Endometrial microvascular endothelial cells (primary cell): ENCODE measurements around the gene PIF1. TPM values are rescaled to one million over a fixed set of nuclear protein-coding genes. Genes with fewer than 3 reads are reported as not detected.

ENCODE experiments used
- in situ Hi-C: cut with HindIII; loops from 2 replicates; pipeline ENCODE4 v1.10.0; 2017; ENCODE audit warnings: low sequenced_read_pairs, low pct_unique_long_range_greater_than_20kb; ENCODE audit errors: inconsistent ontology term
- total RNA-seq: library from RNA; depleted of rRNA; stranded (reverse); fragments of >200 nt; gene quantifications from one replicate; pipeline ENCODE4 v1.2.3, GENCODE V29; 2015; ENCODE audit errors: inconsistent ontology term

Gene PIF1, protein sequence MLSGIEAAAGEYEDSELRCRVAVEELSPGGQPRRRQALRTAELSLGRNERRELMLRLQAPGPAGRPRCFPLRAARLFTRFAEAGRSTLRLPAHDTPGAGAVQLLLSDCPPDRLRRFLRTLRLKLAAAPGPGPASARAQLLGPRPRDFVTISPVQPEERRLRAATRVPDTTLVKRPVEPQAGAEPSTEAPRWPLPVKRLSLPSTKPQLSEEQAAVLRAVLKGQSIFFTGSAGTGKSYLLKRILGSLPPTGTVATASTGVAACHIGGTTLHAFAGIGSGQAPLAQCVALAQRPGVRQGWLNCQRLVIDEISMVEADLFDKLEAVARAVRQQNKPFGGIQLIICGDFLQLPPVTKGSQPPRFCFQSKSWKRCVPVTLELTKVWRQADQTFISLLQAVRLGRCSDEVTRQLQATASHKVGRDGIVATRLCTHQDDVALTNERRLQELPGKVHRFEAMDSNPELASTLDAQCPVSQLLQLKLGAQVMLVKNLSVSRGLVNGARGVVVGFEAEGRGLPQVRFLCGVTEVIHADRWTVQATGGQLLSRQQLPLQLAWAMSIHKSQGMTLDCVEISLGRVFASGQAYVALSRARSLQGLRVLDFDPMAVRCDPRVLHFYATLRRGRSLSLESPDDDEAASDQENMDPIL
- total RNA-seq: 25.3 TPM

DNA sequence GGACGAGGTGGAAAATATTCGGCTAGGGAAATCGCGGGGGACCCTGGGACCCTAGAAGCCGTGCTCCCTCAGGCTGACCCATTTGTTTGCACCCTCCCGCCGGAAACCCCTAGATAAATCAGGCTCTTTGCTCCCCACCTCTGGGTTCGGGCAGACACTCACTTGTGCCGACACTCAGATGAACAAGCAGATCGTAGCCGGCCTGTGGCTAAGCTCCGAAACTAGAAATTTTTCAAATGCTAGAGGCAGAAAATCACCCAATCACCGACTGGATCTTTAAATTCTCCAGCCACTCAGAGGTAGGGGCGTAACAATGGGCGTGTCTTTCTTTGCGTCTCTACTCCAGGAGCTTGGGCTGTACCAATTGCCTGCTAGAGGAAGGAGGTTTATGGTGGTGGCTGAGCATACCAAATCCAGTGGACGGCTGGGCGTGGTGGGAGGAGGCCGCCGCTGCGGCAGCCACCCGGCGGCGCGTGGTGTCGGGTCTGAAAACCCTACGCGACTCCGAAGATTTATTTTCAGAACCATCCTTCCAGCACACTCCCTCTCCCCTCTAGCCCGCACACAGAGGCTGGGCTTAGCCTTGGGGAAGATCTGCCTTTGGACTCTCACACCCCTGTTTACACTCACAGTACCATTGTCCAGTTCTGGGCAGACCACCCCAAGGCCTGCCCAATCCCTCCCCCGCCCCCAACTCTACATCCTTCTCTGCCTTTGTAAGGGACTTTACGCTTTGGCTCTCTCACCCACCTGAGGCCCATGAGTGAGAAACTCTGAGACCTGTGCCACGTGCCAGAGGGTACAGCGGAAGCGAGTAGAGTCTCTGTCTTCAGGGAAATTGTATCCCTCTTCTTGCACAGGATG lies at the start of gene PIF1:
Gene PIF1, minus strand, starts transcription at position 217 of the 864 bp plus-strand sequence. CDS start 1,312 bp downstream, outside the sequence.
- in situ Hi-C loops: no loop called here

DNA sequence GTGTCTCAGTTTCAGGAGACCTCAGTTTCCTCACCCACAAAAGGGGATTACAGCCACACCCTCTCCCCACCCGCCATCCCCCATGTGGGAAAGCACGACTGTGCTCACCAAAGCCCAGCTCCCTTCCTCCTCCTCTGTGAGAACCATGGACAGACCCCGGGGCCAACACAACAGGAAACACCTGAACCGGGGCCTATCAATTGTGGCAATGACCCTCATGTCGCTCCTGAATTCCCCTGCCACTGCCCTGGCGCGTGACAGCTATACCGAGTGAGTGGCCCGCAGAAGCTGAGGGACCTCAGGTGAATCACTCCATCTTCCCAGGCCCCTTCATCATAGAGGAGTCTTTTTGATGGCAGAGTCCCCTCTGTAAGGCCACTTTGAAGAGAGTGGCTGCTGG lies 44.9 kb upstream of the PIF1 start:
- in situ Hi-C loops: no loop called here

DNA sequence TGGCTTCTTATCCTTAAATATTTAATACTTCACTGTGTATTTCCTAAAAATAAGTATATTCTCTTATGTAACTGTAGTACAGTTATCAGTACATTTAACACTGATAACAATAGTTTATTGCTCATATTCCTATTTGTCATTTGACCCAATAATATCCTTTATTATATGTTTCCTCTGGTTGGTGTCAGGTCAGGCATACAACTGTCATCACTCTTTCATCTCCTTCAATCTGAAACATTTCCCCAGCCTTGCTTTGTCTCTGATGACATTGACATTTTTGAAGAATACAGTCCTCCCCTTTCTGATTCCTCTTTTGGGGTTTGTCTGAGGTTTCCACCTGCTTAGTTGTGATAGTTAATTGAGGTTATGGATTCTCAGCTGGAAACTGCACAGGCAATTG lies 44.1 kb upstream of the PIF1 start:
- in situ Hi-C loops: no loop called here

DNA sequence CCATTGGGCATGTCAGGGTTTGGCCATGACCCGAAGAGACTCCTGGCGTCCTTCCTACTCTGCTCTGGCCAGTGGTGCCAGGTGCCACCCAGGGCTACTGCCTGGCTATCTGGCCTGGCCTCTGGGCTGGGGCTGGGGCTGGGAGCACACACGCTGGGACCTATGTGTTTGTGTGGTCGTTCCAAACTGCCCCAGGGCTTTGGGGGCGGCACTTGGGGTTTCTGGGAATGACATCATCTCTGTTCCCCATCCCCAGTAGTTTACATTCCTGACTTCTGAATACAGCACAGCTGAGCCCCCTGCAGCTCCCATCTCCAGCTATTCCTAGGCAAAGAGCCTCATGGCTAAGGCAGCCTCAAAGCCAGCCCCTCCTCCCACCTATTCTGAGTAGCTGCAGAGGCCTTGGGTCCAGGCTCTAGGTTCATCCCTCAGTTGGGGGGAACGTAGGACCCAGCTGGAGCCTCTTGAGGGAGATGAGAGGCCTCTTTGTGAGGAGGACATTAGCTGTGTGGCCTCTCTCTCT lies 40.6 kb upstream of the PIF1 start:
- in situ Hi-C loops: no loop called here

DNA sequence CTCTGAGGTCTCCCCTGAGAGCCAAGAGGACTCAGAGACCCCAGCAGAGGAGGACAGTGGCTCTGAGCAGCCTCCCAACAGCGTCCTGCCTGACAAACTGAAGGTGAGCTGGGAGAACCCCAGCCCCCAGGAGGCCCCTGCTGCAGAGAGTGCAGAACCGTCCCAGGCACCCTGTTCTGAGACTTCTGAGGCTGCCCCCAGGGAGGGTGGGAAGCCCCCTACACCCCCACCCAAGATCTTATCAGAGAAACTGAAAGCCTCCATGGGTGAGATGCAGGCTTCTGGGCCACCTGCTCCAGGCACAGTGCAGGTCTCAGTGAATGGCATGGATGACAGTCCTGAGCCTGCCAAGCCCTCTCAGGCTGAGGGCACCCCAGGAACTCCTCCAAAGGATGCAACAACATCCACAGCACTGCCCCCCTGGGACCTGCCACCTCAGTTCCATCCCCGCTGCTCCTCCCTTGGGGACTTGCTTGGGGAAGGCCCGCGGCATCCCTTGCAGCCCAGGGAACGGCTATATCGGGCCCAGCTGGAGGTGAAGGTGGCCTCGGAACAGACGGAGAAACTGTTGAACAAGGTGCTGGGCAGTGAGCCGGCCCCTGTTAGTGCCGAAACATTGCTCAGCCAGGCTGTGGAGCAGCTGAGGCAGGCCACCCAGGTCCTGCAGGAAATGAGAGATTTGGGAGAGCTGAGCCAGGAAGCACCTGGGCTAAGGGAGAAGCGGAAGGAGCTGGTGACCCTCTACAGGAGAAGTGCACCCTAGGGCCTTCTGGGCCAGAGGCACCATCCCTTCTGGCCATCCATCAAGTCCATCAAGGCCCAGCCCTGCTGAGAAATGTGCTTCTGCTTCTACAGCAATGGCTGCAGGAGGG lies 39.9 kb upstream of the PIF1 start:
- in situ Hi-C loops: no loop called here

DNA sequence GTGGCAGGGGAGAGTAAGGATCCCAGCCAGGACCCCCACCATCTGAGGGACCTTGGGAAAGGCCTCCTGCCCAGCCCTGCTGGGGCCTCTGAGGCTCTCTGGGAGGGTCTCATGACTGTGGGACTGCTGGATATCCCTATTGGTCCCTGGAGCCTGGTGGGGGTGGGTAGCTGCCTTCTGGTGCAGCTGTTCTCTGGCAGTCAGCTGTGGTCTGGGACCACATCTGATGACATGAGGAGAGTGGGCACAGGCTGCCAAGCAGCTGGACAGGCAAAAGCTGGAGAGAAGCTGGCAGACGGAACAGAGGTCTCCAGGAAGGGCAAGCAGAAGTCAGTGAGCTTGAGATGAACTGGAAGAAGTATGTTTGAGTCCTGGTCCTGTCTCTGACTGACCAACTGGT lies 38.6 kb upstream of the PIF1 start:
- in situ Hi-C loops: no loop called here

DNA sequence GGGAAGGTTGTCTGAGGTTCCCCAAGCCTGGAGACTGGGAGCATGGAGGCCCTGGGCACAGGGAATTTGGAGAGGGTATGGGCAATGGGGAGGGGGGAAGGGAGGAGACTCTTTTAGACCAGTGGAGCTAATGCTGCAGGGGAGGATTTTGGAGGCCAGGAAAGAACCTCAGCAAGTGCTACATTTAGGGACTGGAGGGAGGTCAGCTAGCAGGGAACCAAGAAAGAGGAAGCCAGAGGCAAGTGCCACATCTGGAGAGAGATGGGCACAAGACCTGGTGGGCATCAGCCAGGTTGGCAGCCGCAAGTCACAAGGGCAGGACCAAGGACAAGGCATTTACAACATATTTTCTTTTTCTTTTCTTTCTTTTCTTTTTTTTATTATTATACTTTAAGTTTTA lies 37.0 kb upstream of the PIF1 start:
- in situ Hi-C loops: no loop called here

DNA sequence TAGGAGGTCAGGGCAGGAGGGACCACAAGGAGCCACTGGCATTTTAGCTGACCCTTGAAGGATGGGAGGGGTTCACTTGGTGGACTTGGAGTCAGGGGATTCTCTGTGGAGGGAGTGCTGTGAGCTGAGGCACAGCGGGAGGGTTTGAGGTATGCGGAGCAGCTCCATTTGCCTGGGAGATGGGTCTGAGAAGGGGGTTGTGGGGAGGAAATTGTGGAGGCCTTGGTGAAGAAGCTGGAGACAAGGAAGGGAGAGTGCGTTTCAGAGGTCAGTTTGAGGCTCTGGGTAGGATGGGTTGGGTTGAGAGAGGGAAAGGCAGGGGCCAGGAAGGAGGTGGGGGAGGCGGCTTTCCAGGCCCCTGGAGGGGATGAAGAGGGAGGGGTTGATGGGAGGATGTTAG lies 36.5 kb upstream of the PIF1 start:
- in situ Hi-C loops: no loop called here

DNA sequence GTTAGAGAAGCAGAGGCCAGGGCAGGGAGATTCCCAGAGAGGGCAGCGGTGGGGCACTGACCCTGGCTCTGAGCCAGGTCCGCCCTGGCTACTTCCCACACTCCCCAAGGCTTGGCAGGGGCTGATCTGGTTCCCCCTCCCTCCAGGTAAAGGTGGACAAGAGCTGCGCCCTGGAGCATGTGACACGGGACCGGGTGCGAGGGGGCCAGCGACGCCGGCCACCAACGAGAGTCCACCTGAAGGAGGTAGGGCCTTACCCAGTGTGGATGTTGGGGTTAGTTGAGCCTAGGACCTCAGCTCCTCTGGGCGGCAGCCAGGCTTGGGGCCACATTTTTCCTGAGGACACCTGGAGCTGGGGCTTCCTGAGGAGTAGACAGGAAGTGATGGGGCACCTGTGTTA lies 35.9 kb upstream of the PIF1 start:
- in situ Hi-C loops: no loop called here

DNA sequence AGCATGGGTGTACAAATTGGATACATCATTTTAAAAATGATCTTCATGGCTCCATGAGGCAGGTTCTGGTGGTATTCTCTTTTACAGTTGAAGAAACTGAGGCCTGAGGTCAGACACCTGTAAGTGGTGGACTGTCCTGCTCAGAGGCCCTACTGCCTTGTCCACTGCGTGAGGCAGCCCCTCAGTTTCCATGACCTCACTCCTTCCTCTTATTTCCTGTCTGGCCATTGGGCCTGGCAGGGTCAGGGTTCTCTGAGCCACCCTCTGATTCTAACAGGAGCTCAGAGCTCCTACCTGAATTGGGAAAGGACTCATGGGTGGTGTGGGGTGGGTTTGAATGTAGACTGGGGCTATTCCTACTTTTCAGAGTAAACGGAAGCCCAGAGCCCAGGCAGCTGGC lies 33.8 kb upstream of the PIF1 start:
- in situ Hi-C loops: no loop called here

DNA sequence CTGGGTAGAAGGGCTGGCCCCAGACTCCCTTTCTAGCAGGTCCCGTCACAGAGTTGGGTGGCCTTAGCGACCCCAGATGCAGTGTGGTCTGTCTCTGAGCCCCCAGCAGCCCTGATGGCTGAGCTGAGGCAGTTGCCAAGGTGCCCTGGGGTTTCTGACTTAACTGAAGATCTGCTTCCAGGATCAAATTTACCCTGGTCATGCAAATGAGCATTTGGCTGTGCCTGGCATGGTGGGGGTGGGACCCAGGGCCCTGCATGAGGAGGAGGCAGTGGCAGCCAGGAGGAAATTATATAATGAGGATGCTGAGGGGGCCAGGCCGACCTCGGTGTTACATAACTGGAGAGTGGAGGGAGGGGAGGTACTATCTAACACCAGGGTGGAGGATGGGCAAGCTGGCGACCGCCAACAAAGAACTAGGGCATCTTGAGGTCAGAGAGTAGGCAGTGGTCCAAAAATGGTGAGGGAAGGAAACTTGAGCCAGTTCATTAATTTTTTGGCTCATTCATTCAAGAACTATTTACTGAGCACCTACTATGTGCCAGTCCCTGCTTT lies 32.7 kb upstream of the PIF1 start:
- in situ Hi-C loops: no loop called here

DNA sequence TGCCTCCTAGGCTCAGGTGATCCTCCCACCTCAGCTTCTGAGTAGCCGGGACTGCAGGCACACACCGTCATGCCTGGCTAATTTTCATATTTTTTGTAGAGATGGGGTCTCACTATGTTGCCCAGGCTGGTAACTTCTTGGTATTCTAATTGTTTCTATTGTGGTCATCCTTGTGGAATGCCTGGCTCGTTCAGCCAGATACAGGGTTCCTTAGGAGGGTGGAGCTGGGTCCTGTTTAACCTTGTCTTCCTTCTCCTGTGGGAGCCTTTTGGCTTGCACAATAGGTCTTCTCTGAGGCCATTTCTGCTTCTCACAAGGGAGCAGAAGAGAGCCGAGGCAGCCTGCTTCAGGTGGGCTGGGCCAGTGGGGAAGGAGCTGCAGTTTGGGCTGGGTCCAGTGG lies 32.0 kb upstream of the PIF1 start:
- in situ Hi-C loops: no loop called here

DNA sequence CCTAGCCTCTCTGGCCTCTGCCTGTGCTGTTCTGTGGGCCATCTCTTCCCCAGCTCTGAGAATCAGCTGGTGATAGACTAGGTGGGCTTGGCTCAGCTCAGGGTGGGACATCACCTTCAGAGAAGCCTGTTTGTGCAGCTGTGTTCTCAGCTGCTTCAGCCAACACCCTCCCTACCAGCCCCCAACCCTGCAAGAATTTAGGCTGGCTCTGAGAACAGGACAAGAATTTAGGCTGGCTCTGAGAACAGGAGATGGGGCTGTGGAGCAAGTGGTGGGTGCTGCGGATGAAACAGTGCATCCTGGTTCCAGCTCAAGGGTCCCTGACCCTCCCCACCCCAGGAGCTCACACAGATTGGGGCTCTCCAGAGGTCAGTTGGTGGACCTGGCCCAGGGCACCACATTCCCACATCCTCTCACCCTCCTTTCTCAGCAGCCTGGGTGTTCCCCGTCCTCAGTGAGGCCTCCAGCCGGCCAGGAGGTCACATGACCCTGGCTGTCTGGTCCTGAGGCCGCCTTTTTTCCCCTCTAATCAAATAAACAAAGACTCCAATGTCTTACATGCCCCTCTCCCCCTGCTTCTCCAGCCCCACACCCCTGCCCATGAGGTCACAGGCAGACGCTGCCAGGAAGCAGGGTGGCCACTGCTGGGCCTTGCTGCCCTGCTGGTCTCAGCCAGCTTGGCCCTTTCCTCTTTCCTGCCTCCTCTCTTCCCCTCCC lies 31.1 kb upstream of the PIF1 start:
- in situ Hi-C loops: no loop called here

DNA sequence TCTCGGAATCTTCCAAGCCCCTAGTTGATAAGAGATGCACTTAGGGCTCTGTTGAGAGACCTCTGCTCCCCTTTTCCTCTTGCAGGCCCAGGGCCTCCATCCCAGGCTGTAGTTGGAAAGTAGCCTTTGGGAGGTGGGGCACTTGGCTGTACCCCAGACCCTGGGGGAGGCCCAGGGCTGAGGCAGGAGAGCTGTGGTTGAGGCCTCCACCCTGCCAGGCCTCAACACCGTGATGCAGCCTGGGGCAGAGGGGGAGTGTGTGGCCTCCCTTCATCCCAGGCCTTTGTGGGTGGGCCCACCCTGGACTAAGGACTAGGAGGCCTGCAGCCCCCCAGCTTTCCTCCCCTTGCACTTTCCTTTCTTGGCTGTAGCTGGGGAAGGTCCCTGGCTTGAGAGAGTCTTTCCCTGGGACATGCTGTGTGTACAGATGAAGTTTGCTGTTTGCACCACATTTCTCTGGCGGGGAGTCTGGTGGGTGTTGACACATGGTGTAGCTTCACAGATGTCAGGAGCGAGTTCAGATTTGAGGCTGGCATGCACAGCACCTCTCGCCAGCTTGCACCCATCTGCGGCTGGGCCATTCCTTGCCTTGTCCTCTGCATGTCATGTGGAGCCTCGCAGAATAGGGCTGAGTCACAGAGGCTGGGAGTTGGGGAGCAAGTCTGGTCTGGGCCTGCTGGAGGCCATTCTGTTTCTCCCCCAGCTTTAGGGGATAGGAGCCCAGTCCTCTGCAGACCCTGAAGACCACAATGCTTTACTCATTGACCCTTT lies 29.9 kb upstream of the PIF1 start:
- in situ Hi-C loops: no loop called here

DNA sequence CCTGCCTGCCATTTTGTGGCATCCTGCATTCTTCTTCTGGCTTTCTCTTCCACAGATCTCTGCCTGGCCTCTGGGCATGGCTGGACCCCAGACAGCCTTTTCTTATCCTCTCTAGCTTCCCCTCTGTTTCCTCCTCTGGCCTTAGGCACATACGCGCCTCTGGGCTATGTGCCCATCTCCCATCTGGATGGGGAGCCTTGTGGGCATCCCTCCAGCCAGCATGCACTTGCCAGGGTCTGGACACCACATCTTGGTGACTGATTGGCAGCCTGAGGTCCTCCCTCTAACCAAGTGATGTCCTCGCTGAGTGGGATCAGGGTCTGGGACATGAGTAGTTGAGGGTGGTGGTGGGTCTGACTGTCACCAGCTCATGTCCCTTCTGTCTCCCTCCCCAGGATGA lies 29.1 kb upstream of the PIF1 start:
- in situ Hi-C loops: no loop called here

DNA sequence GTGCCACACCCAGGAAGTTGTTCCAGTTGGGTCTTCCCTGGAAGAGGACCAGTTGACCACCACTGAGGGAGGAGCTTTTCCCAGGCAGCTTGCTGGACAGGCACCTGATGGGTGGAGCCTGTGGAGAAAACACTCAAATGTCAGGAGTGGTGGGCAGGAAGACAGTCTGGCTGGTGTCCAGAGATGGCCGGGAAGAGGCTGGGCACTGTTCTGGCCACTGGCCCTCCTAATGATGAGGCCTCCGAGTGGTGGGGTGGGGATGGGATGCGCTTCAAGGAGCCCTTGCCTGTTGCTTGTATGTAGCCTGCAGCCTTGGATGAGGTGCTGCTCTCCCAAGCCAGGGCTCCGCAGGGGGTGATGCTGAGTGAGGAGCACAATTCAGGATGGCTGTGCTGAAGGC lies 28.6 kb upstream of the PIF1 start:
- in situ Hi-C loops: no loop called here

DNA sequence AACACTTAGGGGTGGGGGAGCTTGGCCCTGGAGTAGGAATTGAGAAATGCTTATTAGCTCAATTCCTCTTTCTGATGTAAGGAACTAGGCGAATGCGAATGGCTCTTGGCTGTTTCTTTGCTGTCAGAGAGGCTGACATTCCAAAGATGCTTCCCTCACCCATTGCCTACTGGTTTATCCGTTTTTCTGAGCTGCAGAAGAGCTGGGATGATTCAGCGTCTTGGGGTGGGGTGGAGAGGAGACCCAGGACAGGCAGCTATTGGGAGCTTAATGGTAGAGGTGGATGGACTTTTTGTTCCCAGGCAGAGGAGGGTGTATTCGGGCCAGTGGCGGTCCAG lies 26.0 kb upstream of the PIF1 start:
- in situ Hi-C loops: no loop called here
